Coronary artery (tissue), 2 donors: ENCODE results near the gene SLC22A23.

Experiments
- DNase-seq: peaks from one replicate; pipeline ENCODE4 v3.0.0-alpha.2; 2017; ENCODE audit warnings: low spot score
- H3K27ac ChIP-seq, 2 donors: fragments of 200-600 bp; sonication (generic); one replicate each; pipeline ENCODE4 v1.5.1; 2016 to 2019
- H3K4me3 ChIP-seq: fragments of 200-600 bp; sonication (generic); 2 replicates; pipeline ENCODE4 v1.5.1; 2016; ENCODE audit warnings: mild to moderate bottlenecking, moderate library complexity
- CTCF ChIP-seq: fragments of 200-600 bp; sonication (generic); IDR thresholded peaks from one replicate; pipeline ENCODE4 v1.5.1; 2019; ENCODE audit warnings: antibody characterized with exemption

The SLC22A23 gene

GRCh38 chr6:3443221-3443515, 13.7 kb downstream of the SLC22A23 start:
- H3K27ac ChIP-seq, result no peak overlapping the region
- H3K4me3 ChIP-seq, result no peak overlapping the region
- DNase-seq, result no peak
- no peak for TF ChIP-seq CTCF

- H3K4me3 ChIP-seq, result no peak overlapping the region
- DNase-seq, result no peak
- no peak overlapping the region for H3K27ac ChIP-seq
- no peak for TF ChIP-seq CTCF
Observed at GRCh38 chr6:3442431-3443220, 14.2 kb downstream of the SLC22A23 start.

- DNase-seq, result no peak
- no peak for TF ChIP-seq CTCF
- Histone ChIP-seq H3K27ac (no peak overlapping the region), H3K4me3 (no peak overlapping the region)
Observed at GRCh38 chr6:3440911-3441310, 15.9 kb downstream of the SLC22A23 start.

GRCh38 chr6:3439961-3440360, 16.9 kb downstream of the SLC22A23 start:
- DNase-seq, result no peak
- no peak for TF ChIP-seq CTCF
- Histone ChIP-seq H3K27ac (no peak overlapping the region), H3K4me3 (no peak overlapping the region)

- no peak overlapping the region for H3K4me3 ChIP-seq
- no peak for TF ChIP-seq CTCF
- H3K27ac ChIP-seq, result no peak overlapping the region
- no peak for DNase-seq
Observed at GRCh38 chr6:3438190-3439167, 18.4 kb downstream of the SLC22A23 start.

- DNase-seq, result no peak
- H3K27ac ChIP-seq, result no peak overlapping the region
- no peak for TF ChIP-seq CTCF
- H3K4me3 ChIP-seq, result no peak overlapping the region
Observed at GRCh38 chr6:3433005-3433404, 23.8 kb downstream of the SLC22A23 start.

- DNase-seq, result no peak
- no peak overlapping the region for H3K27ac ChIP-seq
- TF ChIP-seq CTCF, result no peak
- H3K4me3 ChIP-seq, result no peak overlapping the region
Observed at GRCh38 chr6:3432416-3432815, 24.4 kb downstream of the SLC22A23 start.
